GM23248 (cell line): Measurements from ENCODE around the gene FRAS1. TPM values are rescaled to one million over a fixed set of nuclear protein-coding genes. Genes with fewer than 3 reads are reported as not detected.

Experiments used
- DNase-seq: peaks from one replicate; pipeline ENCODE4 v3.0.0-alpha.2; 2015
- H2AFZ ChIP-seq: fragments of 200-600 bp; sonication (generic); 2 replicates; pipeline ENCODE4 v1.6.1; 2016; ENCODE audit warnings: antibody characterized with exemption
- H3F3A ChIP-seq: fragments of 200-600 bp; sonication (generic); 2 replicates; pipeline ENCODE4 v1.6.1; 2016; ENCODE audit warnings: mild to moderate bottlenecking, antibody characterized with exemption, mixed run types; ENCODE audit not compliant: insufficient read depth
- H3K27ac ChIP-seq: fragments of 200-600 bp; sonication (generic); 2 replicates; pipeline ENCODE4 v1.5.1; 2016; ENCODE audit warnings: mild to moderate bottlenecking
- H3K27me3 ChIP-seq: fragments of 200-600 bp; sonication (generic); replicated peaks from 2 replicates; pipeline ENCODE4 v1.6.1; 2016; ENCODE audit warnings: mild to moderate bottlenecking; ENCODE audit not compliant: insufficient read depth
- H3K36me3 ChIP-seq: fragments of 200-600 bp; sonication (generic); 2 replicates; pipeline ENCODE4 v1.6.1; 2016; ENCODE audit warnings: low read depth, mild to moderate bottlenecking
- H3K4me1 ChIP-seq: fragments of 200-600 bp; sonication (generic); 2 replicates; pipeline ENCODE4 v1.6.1; 2016; ENCODE audit warnings: mild to moderate bottlenecking; ENCODE audit not compliant: insufficient read depth
- H3K4me2 ChIP-seq: fragments of 200-600 bp; sonication (generic); one replicate; pipeline ENCODE4 v1.6.1; 2016; ENCODE audit warnings: mild to moderate bottlenecking; ENCODE audit not compliant: unreplicated experiment
- H3K4me3 ChIP-seq: fragments of 200-600 bp; sonication (generic); 2 replicates; pipeline ENCODE4 v1.5.1; 2016; ENCODE audit warnings: mild to moderate bottlenecking
- H3K79me2 ChIP-seq: fragments of 200-600 bp; sonication (generic); 2 replicates; pipeline ENCODE4 v1.6.1; 2016; ENCODE audit warnings: mild to moderate bottlenecking; ENCODE audit not compliant: insufficient read depth
- H3K9ac ChIP-seq: fragments of 200-600 bp; sonication (generic); 2 replicates; pipeline ENCODE4 v1.6.1; 2016; ENCODE audit warnings: mild to moderate bottlenecking
- H3K9me2 ChIP-seq: fragments of 200-600 bp; sonication (generic); 2 replicates; pipeline ENCODE4 v1.6.1; 2016; ENCODE audit warnings: mixed run types, mild to moderate bottlenecking, moderate library complexity; ENCODE audit not compliant: insufficient read depth
- H3K9me3 ChIP-seq: fragments of 200-600 bp; sonication (generic); one replicate; pipeline ENCODE4 v1.6.1; 2017; ENCODE audit warnings: low read depth
- H4K20me1 ChIP-seq: fragments of 200-600 bp; sonication (generic); 2 replicates; pipeline ENCODE4 v1.6.0; 2016; ENCODE audit not compliant: insufficient read depth
- EZH2 ChIP-seq: fragments of 200-600 bp; sonication (generic); IDR thresholded peaks from 2 replicates; pipeline ENCODE4 v1.6.1; 2018; ENCODE audit warnings: antibody characterized with exemption, mild to moderate bottlenecking; ENCODE audit not compliant: insufficient read depth, poor library complexity, severe bottlenecking
- EZH2phosphoT487 ChIP-seq: fragments of 200-600 bp; sonication (generic); IDR thresholded peaks from 2 replicates; pipeline ENCODE4 v1.6.1; 2018; ENCODE audit warnings: antibody characterized with exemption, moderate library complexity, mild to moderate bottlenecking, low read depth; ENCODE audit not compliant: insufficient read depth
- WGBS, 2 experiments: methylation state at CpG; one replicate each; pipeline ENCODE4 v1.1.6; 2015 to 2017; ENCODE audit warnings: low lambda C conversion rate in 2 of 2, low coverage in 1 of 2; ENCODE audit errors: missing lambda C conversion rate in 2 of 2; 5-methylcytosine and 5-hydroxymethylcytosine counted together
- in situ Hi-C: fragments of 300-500 bp; cut with MboI; formaldehyde crosslinking; loops from 2 replicates; pipeline ENCODE4 v1.15.0; 2020
- polyA plus RNA-seq: library from polyadenylated mRNA; unstranded; fragments of >200 nt; fragmentation: Nextera tagmentation; extraction: Ambion mirVana; gene quantifications from 2 replicates; pipeline ENCODE4 v1.2.1, GENCODE V29; 2016
- total RNA-seq: library from RNA; depleted of rRNA; stranded (reverse); fragments of >200 nt; shearing (Covaris generic); gene quantifications from 2 replicates; pipeline ENCODE4 v1.2.3, GENCODE V29; 2014

FRAS1 gene
- total and polyA plus RNA-seq, 2 experiments from 2014 or later, result 6.5 to 19.8 TPM

DNA sequence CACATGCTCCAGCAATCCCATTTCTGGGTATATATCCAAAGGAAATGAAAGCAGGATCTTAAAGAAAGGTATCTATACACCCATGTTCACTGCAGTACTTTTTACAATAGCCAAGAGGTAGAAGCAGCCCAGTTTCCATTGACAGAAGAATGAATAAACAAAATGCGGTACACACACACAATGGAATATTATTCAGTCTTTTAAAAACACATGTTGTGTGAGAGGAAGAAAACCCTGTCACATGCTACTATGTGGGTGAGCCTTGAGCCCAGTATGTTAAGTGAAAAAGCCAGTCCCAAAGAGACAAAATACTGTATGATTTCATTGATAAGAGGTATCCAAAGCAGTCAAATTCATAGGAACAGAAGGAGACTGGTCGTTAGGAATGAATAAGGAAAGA is 500.7 kb downstream of the FRAS1 start:
- Histone ChIP-seq H3K9me2 (no peaks in the 10 kb centered on the region), H3K27ac (no peak overlapping the region), H3K4me3 (no peak overlapping the region), H3K4me1 (peaks cover 62% of the 10 kb centered on the region), H3K9ac (no peak overlapping the region), H2AFZ (0 out of 2 replicates have a peak overlapping the region, but pooled peaks have one; percentile 36), H3K4me2 (no peak overlapping the region), H3F3A (peaks cover 27% of the 10 kb centered on the region; the same call in 1 of the 2 replicates), H3K27me3 (no peaks in the 10 kb centered on the region), H3K79me2 (no peaks in the 10 kb centered on the region), H3K36me3 (no peaks in the 10 kb centered on the region), H3K9me3 (no peaks in the 10 kb centered on the region), H4K20me1 (no peaks in the 10 kb centered on the region)
- no peak for TF ChIP-seq EZH2phosphoT487
- TF ChIP-seq EZH2, result no peak
- DNase-seq, result no peak
- WGBS, 2 experiments, result 96% methylated on average over 2 of the region's 2 CpGs
- in situ Hi-C loops, result no loop called here

DNA sequence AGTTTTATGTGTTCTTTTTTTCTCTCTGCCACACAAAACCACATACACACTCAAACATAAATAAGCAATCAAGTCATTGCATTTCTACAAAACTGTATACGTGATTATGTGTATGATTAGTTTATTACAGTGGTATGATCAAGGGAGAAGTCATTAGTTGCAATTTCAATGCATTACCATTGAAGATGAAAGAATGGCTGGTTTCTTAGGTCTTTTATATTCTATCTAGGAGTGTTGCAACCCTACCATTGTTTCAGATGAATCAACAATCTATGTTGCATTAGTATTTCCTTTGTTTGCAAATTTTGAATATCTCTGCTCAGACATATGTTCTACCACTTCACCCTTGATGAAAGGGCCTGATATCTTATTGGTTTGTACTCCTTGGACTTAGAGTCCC is 501.3 kb downstream of the FRAS1 start:
- no peaks in the 10 kb centered on the region for H3K9me2 ChIP-seq
- H3K27me3 ChIP-seq, result no peaks in the 10 kb centered on the region
- H3K4me3 ChIP-seq, result no peak overlapping the region
- H3K36me3 ChIP-seq, result no peaks in the 10 kb centered on the region
- 8 to 13% methylated on average over 1 of the region's 1 CpG for WGBS, 2 experiments
- H3K9me3 ChIP-seq, result no peaks in the 10 kb centered on the region
- peak; percentile 46 for DNase-seq
- in situ Hi-C loops, result no loop called here
- no peaks in the 10 kb centered on the region for H3K79me2 ChIP-seq
- H2AFZ ChIP-seq, result no peak overlapping the region
- H4K20me1 ChIP-seq, result no peaks in the 10 kb centered on the region
- peak overlapping the region; percentile 5; the same call in 1 of the 2 replicates for H3K27ac ChIP-seq
- no peak overlapping the region for H3K4me2 ChIP-seq
- TF ChIP-seq EZH2 (no peak), EZH2phosphoT487 (no peak)
- no peak overlapping the region for H3K9ac ChIP-seq
- peaks cover 56% of the 10 kb centered on the region for H3K4me1 ChIP-seq
- H3F3A ChIP-seq, result peaks cover 27% of the 10 kb centered on the region; the same call in 1 of the 2 replicates

DNA sequence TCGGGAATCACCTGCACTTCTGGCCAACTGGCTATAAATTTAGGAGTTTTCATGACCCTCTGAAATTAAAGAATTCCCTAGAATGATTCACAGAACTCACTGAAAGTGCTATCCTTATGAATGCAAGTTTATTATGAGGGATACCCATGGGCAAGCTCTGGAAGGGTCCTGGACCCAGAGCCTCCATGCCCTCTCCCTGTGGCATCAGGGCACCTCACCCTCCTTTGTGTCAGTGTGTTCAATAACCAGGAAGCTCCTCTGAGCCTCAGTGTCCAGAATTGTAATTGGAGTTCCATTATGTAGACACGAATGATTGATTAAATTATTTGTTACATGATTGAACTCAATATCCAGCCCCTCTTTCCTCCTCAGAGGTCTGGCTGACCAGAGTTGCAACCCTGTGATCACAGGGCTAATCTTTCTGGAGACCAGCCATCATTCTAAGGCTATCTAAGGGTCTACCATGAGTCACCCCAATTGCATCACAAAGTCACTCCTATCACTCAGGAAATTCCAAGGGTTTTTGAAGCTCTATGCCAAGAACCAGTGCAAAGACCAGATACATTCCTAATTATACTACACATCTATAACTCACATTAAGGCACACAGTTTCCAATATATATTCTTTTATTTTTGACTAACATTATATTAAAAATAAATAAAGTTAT is 503.3 kb downstream of the FRAS1 start:
- Histone ChIP-seq H3K79me2 (no peaks in the 10 kb centered on the region), H3K4me3 (no peak overlapping the region), H3K27me3 (no peaks in the 10 kb centered on the region), H3K9me3 (no peaks in the 10 kb centered on the region), H3K36me3 (no peaks in the 10 kb centered on the region), H3K4me2 (peak overlapping the region; percentile 63), H3K27ac (no peak overlapping the region), H3F3A (peaks cover 28% of the 10 kb centered on the region; the same call in 1 of the 2 replicates), H4K20me1 (no peaks in the 10 kb centered on the region), H2AFZ (no peak overlapping the region), H3K9me2 (no peaks in the 10 kb centered on the region; the same call in 1 of the 2 replicates), H3K4me1 (peaks cover 62% of the 10 kb centered on the region), H3K9ac (no peak overlapping the region)
- 80 to 85% methylated on average over 2 of the region's 2 CpGs for WGBS, 2 experiments
- TF ChIP-seq EZH2phosphoT487, result no peak
- no peak for TF ChIP-seq EZH2
- in situ Hi-C loops, result no loop called here
- peak; percentile 61 for DNase-seq

DNA sequence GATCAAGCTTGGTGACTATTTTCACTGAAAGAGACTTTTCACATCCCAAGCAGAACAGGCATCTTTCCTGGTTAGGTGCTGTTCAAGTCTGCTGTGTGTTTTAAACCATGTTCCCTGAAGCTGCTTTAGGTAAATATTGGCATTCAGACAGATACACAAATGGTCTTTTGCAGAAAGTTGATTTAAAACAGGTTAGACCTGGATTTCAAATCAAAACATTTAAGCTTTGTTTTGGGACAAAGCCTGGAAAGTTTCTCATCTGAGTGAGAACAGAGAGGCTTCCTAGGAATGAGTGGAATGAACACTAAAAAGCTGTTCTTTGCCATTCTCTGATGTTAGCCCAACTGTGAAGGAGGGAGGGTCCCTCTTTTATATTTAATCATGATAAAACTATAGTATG is 504.6 kb downstream of the FRAS1 start:
- TF ChIP-seq EZH2phosphoT487 (no peak), EZH2 (no peak)
- Histone ChIP-seq H2AFZ (peak overlapping the region; percentile 24; the same call in 1 of the 2 replicates), H3K36me3 (no peaks in the 10 kb centered on the region), H3F3A (peaks cover 34% of the 10 kb centered on the region; the same call in 1 of the 2 replicates), H3K4me1 (peaks cover 73% of the 10 kb centered on the region), H3K9me3 (no peaks in the 10 kb centered on the region), H3K27ac (no peak overlapping the region), H3K9ac (no peak overlapping the region), H3K9me2 (no peaks in the 10 kb centered on the region; the same call in 1 of the 2 replicates), H3K4me2 (peak overlapping the region; percentile 63), H3K4me3 (no peak overlapping the region), H4K20me1 (no peaks in the 10 kb centered on the region), H3K79me2 (no peaks in the 10 kb centered on the region), H3K27me3 (no peaks in the 10 kb centered on the region)
- peak; percentile 24 for DNase-seq
- in situ Hi-C loops, result no loop called here

DNA sequence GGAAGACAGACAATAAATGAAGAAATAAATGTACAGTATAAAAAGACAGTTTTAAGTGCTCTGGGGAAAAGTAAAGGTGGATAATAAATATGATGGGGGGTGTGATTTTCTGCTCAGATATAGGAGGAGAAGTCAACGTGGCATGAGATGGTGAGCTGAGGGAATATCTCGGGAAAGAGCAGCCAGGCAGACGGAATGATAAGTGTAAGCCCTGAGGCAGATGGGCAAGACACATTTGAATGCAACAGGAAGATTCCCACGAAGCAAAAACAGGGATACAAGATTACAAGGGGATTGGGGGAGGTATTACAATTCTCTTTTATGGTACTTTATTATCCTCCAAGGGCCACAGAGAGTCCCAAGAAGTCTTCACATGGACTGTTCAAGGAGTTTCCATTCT is 505.6 kb downstream of the FRAS1 start:
- H3F3A ChIP-seq, result peaks cover 35% of the 10 kb centered on the region; the same call in 1 of the 2 replicates
- no peak overlapping the region for H3K4me2 ChIP-seq
- peaks cover 82% of the 10 kb centered on the region for H3K4me1 ChIP-seq
- no peaks in the 10 kb centered on the region for H3K79me2 ChIP-seq
- in situ Hi-C loops, result no loop called here
- no peak overlapping the region for H3K4me3 ChIP-seq
- no peaks in the 10 kb centered on the region; the same call in 1 of the 2 replicates for H3K9me2 ChIP-seq
- H2AFZ ChIP-seq, result no peak overlapping the region
- no peaks in the 10 kb centered on the region for H3K36me3 ChIP-seq
- H3K27me3 ChIP-seq, result no peaks in the 10 kb centered on the region
- TF ChIP-seq EZH2 (no peak), EZH2phosphoT487 (no peak)
- H3K9ac ChIP-seq, result no peak overlapping the region
- no peak overlapping the region for H3K27ac ChIP-seq
- no peak for DNase-seq
- WGBS, 2 experiments, result 69 to 72% methylated on average over 4 of the region's 4 CpGs
- H4K20me1 ChIP-seq, result no peaks in the 10 kb centered on the region
- no peaks in the 10 kb centered on the region for H3K9me3 ChIP-seq
